NOMO-1 treated with dmso at 0.1 percent for 144 hours (cell line): Measurements from ENCODE around the gene NELFA.
"Not testable (repeated sequence)": the region's sequence is repeated elsewhere in the genome, so short reads cannot be mapped to it uniquely, and the experiment has no call there.

Source experiments
- DNase-seq: peaks from one replicate; lab custom pipeline; 2025; ENCODE audit not compliant: unreplicated experiment; lab: John Stamatoyannopoulos, UW

Gene NELFA

DNA sequence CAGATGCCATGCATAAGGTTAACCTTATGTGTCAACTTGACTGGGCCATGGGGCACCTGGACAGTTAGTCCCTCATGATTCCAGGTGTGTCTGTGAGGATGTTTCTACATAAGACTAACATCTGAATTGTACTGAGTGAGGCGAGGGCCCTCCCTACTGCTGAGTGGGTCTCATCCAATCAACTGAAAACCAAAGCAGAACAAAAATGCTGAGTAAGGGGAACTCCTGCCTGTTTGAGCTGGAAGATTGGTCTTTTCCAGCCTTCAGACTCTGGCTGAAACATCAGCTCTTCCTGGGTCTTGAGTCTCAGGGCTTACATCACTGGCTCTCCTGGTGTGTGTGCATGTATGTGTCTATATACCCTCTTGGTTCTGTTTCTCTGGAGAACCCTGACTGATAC, 13.8 kb downstream of the NELFA start:
- no peak for DNase-seq

DNA sequence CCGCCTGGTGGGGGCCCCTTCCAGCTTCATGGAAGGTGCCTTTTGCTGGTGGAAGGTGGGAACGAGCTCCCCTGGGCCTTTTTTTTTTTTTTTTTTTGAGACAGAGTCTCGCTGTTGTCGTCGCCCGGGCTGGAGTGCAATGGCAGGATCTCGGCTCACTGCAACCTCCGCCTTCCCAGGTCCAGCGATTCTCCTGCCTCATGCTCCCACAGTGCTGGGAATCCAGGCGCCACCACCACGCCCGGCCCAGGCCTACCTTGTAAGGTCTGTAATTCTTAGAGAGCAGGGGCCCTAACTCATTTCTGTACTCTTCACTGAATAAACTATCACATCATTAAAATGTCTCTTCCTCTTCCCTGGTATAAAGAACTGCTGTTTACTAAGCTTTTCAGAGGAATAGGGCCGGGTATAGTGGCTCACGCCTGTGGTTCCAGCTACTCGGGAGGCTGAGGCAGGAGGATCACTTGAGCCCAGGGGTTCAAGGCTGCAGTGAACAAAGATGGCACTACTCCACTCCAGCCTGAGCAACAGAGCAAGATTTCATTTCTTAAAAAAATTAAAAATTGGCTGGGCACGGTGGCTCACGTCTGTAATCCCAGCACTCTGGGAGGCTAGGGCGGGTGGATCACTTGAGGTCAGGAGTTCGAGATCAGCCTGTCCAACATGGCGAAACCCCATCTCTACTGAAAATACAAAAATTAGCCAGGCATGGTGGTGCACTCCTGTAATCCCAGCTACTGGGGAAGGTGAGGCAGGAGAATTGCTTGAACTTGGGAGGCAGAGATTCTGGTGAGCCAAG, 14.9 kb downstream of the NELFA start:
- DNase-seq, result not testable (repeated sequence)

DNA sequence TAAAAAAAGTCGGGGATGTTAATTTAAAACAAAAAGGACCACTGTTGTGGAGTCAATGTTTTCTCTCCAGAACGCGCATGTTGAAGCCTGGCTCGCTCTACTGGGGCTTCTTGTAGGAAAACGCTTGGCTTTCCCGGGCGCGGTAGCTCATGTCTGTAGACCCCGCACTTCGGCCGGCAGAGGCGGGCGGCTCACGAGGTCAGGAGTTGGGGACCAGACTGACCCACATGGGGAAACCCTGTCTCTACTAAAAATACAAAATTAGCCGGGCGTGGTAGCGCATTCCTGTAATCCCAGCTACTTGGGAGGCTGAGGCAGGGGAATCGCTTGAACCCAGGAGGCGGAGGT, 15.6 kb downstream of the NELFA start:
- no peak for DNase-seq

DNA sequence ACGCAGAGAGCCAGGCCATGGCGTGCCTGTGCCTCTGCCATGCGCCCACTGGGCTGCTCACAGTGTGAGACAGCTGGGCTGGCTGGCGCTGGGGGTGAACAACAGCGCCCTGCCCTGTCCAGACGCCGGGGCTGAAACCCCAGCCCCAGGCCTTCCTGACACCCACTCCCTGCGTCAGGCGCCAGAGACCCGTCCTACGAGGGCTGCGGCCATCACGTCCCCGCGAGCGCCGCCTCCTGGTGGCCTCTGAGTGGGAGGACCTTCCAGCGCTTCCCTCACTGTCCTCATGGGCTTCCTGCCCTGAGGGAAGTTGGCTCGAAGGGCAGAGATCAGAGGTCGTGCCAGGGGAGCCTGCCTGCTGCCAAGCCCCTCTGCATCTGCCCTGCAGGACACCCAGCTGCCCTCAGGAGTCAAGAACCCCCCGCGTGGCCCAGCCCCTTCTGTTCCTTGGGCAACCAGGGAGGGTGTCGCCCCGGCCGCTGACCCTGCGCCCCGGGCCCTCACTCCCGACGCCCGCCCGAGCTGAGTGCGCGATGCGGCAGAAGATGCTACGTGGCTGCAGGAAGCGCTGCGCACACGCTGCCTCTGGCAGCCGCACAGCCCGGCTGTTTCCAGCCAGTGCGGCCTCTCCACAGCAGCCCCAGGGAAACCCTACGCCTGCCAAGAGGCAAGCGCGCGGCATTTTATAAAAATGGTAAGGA, 16.2 kb downstream of the NELFA start:
- no peak for DNase-seq

DNA sequence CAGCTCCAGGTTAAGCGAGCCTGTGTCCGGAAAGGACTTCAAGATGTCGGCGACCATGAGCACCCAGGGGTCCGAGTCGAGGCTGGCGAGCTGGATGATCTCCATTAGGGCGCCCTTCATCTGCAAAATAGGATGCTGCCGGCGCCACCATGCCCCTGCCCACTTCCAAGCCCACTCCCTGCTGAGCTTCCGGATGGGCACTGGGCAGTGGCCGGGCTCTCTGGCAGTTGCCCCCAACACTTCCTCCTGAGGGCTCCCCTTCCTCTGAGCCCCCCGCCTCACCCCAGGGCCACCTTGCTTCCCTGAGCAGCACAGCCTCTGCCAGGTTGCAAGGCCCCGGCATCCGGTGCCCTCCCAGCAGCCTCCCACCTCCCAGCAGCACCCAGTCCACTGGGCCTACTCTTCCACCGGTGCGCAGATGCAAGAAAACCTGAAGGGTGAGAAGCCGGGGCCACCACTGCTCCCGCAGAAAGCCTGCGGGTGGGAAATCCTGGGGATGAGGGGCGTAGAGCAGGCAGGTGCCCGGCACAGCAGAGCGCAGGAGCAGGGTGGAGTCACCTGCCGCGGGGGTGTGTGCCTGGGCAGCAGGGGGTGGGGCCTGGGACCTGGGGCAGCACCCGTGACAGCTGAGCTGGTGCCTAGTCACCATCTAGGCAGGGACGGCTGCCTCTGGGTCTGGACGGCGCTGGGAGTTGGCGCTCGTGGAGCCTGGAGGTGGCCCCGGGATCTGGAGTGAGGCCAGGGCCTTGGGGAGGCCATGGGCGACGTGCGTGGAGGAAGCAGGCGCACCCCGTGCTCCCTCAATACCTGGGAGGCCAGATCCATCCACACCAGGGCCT, 17.0 kb downstream of the NELFA start:
- DNase-seq, result no peak

DNA sequence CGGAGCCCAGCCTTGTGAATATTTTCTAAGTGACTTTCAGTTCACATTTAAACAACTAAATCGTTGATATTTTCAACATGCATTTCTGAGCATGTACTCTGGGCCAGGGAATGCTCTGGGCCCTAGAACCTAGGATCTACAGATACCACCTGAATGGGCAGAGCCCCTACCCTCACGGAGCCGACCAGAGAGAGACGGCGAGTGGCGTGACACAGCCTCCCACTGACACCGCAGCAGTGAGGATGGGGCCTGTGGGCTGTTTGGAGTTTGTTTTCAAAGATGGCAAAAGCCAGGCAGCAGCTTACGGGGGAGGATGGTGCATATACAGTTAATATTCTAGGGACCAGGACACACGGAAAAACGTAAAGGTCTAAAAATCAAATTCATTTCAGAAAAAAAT, 17.7 kb downstream of the NELFA start:
- no peak for DNase-seq

DNA sequence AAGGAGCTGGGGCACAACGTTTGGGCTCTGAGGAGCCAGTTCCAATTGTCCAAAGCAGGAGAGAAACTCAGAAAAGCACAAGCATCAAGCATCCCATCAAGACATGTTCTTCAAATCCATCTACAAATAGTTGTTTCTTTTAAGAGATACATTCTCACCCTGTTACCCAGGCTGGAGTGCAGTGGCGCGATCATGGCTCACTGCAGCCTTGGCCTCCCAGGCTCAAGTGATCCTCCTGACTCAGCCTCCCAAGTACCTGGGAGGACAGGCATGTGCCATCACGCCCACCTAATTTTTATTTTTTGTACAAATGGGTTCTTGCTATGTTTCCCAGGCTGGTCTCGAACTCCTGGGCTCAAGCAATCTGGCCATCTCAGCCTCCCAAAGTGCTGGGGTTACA, 18.1 kb downstream of the NELFA start:
- no peak for DNase-seq

DNA sequence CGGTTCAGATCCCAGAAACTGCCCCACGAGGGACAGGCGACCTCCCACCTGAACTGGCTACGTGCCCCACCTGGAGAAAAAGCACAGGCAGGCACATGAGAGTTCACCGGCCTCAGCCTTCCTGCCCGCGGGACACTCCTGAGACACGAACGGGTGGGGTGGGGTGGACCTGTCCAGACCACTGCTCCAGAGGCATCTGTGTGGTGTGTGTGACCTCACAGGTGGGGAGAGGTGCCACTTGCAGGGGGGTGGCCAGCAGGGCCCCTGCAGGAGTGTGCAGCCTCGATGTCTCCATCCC, 18.5 kb downstream of the NELFA start:
- no peak for DNase-seq

DNA sequence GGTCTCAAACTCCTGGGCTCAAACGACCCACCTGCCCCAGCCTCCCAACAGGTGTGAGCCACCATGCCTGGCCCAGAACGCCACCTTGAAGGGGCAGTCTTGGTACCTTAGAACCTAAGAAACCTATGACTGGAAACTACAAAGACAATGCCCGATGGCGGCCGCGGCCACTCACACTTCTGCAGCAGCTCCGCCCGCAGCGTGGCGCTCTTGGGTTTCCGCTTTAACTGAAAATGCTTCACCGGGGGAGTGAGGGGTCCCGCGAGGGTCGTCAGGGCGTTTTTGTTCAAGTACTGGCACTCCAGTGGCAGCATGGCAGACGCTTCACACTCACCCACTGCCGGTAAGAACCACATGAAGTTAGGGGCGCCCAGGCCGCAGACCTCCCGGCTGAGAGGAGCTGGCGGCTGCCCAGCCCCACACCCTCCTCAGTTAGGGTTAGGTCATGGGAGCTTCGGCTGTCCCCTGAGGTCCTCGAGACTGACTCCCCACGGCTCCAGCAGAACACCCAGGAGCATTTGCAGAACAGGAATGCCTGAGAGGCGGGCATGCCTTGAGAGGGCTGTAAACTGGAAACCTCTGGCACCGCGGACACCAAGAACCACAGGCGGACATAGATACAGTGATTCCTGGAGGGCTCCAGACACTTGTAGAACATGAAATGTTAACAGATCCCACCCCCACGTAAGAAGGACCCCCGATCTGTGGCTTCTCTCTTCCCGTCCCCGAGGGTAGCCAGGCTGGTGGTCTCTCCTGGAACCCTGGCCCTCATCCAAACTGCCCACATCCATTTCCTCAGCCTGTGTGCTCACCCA, 19.0 kb downstream of the NELFA start:
- DNase-seq, result no peak

DNA sequence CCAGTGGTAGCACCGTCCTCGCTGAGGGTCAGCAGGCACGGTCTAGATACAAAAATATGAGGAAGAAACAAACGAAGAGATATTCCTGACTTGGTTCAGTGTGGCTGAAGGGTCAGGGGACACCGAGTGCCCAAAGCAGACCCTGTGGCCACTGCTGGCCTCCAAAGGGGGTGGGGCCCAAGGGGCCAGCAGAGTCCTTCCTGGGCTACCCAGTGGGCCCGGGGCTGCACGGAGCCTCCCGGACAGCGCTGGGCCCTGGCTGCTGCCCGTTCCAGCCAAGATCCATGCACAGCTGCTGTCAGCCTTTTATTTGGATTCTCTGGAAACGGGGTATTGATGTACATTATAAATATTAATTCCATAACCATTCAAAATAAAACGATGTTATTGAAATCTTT, 20.4 kb downstream of the NELFA start:
- DNase-seq, result no peak

DNA sequence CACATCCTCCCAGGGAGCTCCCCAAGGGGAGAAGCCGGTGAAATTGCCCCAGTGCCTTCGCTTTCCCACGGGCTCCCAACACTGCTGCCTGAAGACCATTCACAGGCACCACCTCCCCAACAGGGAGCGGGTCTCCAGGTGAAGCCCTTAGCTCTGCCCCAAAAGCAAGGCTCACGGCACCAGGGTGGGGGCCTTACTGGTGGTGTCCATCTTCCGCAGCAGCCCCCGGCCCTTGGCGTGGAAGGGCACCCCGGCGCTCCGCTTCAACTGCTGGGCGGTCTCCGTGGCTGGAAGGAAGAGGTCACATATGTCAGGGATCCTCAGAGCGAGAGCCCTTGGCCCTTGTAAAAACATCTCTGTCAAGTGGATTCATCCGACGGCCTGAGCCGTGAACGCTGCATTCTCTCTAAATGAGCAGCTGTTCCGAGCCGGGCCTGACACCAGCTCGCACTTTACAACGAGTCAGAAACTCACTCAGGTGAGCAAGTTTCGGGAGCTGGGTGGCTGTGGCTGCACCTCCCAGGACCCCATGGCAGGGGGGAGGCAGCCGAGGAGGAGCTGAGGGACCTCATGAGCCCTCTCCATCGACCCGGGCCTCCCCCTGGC, 20.9 kb downstream of the NELFA start:
- no peak for DNase-seq

DNA sequence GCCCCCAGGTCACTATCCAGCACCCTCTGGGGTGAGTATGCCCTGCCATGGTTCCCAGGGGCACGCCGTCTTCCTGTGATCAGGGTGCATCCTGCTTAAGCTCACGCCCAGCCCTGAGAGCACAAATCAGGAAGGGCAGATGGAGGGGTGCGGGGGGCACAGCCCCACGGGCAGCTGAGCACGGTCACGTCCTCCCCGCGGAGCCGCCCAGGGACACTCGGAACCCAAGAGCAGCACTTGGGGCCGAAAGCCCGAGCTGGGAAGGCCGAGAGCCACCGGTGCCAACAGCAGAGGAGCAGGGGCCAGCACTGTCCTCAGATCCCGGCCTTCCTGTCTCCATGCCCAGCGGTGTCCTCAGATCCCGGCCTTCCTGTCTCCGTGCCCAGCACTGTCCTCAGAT, 21.5 kb downstream of the NELFA start:
- no peak for DNase-seq

DNA sequence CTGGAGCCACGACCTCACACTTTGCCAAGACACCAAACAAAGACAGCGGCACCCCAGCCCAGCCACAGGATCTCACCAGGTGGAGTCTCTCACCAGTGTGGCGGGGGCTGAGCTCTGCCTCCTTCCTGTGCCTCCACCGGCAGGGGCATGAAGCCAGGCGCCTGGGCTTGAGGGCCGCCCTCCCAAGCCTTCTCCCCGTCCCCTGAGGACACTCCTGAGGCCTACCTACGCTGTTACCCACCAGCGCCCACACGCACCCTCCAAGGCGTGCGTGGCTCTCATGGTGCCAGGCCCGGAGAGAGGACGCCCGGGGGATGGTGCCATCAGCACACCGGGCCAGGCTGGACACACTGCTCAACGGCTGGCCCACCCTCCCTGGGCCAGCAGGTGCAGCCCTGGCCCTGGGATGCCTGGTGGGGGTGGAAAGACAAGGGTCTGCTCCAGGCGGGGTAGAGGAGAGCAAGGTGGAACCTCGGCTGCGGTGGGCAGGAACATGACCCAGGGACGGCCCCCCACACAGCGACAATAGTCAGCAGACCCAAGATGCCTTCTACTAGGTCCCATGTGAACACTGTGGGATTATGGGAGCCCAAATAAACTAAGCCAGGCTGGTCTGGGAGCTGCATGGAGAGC, 22.1 kb downstream of the NELFA start:
- DNase-seq, result no peak

DNA sequence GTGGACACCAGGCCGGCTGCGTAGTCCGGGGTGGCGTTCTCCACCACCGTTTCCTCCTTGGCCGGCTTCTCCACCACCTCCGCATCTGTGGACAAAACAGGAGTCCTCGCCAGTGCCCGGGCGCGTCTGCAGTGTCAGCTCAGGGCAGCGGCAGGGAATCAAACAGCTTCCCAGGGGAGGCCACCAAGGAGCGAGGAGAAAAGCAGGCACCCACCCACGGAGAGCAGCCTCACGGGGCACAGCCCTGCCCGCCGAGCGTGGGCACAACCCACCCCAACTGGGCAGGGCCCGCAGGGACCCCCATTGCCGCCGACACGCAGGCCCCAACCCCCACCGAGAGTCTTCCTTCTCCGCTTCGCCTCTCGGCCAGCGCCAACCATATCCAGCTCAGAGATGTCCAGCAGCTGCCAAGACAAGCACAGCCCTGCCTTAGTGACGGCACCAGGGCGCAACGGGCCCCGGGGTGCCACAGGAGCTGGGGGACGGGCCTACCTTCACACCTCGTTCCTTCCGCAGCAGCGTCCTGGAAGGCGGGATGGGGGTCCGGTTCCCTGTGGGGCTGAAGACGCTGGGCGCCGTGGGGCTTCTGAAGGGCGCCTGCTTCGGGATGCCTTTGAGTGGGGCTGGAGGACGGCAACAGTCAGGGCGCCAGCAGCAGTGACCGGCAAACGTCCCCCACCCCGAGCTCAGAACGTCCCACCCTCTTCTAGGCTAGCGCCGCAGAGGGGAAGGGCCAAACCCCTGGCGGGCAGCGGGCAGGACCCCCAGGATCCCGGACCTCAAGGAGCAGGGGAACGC, 22.8 kb downstream of the NELFA start:
- no peak for DNase-seq

DNA sequence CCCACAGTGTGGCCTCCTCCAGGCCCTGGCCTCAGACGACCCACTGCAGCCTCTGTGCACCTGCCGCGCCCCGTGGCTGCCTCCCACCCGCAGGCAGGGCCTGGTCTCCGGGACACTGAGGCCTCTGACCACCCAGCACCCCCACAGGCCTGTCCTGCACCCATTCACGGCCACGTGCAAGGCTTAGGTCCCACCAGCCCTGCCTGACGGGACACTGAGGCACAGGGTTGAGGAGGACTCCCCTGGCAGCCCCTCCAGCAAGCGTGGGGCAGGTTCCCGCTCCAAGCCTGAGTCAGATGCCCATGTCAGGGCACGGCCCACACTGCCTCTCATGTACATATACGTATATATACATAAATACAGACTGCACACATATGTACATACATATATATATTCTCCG, 23.5 kb downstream of the NELFA start:
- no peak for DNase-seq

DNA sequence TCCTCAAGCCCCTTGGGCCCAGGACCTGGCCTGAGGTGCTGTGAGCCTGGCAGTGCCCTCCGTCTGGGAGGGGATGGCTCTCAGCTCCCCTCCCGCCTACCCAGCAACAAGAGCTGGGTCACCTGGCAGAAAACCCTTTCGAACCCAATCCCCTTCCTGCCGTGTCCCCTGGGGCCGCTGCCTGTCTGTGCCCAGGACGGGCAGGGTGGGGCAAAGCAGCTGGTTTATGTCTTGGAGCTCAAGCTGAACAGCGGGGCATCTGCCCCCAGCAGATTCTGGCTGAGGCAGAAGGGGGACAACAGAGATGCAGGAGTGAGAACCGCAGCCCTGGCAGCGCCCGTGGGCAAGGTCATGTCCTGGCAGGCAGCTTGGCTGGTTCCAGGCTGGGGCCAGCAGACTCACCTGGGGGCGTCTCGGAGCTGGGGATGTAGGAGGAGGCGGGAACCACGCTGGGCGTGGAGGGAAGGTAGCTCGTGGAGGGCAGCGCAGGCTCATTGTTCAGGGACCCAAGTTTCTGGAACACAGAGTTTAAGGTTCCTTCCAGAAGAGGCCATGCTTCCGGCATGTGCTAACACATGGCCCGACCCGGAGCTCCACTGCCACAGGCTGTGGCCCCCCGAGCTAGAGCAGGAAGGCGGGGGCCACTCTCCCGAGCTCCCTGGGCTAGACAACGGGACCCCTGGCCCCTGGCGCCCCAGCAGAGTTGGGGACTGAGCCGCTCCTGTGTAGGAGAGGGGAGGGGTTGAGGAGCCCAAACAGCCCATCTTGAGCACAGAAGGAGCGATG, 24.2 kb downstream of the NELFA start:
- DNase-seq, result no peak

DNA sequence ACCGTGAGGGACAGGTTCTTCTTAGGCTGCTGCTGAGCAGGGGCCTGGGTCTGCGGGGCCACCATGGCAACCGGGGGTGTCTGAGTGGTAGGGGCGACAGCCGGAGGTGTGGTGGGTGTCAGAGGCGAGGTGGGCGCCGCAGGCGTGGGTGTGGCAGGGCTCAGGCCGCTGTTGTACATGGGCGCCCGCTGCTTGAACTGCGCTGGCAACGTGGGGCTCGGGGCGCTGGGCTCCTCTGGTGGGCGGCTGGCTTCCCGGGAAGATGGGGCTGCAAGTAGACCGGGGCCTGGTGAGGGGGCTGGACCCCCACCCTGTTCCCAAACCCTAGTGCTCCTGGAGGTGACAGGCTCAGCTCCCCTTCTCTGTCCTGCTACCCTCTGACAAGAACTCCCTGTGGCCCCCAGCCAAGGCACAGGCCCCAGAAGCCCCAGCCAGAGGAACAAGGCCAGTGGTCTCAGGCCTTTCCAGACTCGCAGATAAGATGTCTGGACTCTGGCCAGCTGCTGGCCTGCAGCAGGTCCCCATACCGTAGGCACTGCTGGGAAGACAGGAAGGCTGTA, 24.8 kb downstream of the NELFA start:
- no peak for DNase-seq

DNA sequence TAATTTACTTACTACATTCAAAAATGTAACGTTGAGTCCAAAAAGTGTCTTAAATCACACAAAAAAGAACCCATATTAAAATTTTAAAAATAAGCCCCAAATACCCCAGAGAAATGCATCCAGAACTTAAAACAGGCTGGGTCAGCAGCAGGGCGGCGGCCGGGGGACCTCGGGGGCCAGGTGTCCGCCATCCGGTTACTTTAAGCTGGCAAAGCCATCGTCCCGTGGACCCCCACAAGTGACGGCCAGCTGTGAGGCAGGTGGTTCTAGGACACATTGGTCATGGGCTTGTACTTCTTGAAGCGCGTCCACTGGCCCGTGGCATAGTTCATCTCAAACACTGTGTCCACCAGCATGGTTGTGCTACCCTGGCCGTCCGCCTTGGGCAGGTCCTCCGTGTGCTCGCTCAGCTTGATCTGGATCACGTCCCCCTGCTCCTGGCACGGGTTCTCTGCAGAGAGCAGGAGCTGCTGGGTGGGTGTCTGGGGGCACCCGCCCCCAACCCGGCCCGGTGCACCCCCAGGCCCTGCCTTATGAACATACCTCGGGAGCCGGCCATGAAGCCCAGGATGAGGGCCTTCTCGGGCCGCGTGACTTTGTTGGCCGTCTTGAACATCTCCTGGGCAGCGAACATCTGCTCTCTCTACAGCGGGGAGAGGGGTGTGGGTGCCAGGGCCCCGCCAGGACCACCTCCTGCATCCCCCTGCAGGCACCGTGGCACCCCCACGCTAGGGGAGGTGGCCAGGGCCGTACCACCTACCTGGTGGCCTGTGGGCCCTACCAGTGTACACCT, 25.5 kb downstream of the NELFA start:
- DNase-seq, result no peak
